IMR-90 (cell line): ENCODE results near the gene ARL8B. TPM values are rescaled to one million over a fixed set of nuclear protein-coding genes. Genes with fewer than 3 reads are reported as not detected.

Experiments
- ATAC-seq: fragments of 200-7000 bp; cut with Tn5 transposase; 2 replicates; pipeline ENCODE4 v1.9.1; 2020; ENCODE audit warnings: low read depth, mild to moderate bottlenecking, moderate library complexity
- BruUV-seq: library from RNA; stranded (reverse); fragments of 400-500 nt; replicated peaks from 2 replicates; lab custom pipeline; 2021; lab: Mats Ljungman, UMichigan
- CTCF ChIA-PET: fragments of 300-600 bp; formaldehyde crosslinking; extraction: SDS; loops from one replicate; lab custom pipeline; 2021; ENCODE audit warnings: antibody characterized with exemption; lab: Yijun Ruan, JAX
- POLR2A ChIA-PET: fragments of 300-600 bp; sonication (Branson Sonifier 250); formaldehyde crosslinking; loops from one replicate; lab custom pipeline; 2022; ENCODE audit warnings: antibody characterized with exemption; ENCODE audit not compliant: unreplicated experiment; lab: Charles Lee
- DNase-seq: peaks from one replicate; pipeline ENCODE4 v3.0.0; 2013
- H2AFZ ChIP-seq: replicated peaks from 2 replicates; pipeline ENCODE3; 2013; ENCODE audit warnings: low read length, mild to moderate bottlenecking; ENCODE audit not compliant: poor library complexity
- H2AK5ac ChIP-seq: 2 replicates; pipeline ENCODE4 v1.6.1; 2013; ENCODE audit warnings: low read depth, low read length, inconsistent platforms
- H2AK9ac ChIP-seq: replicated peaks from 2 replicates; pipeline ENCODE3; 2013; ENCODE audit warnings: mild to moderate bottlenecking, low read depth, low read length, moderate library complexity; ENCODE audit not compliant: poor library complexity
- H2BK120ac ChIP-seq: 2 replicates; pipeline ENCODE4 v1.6.1; 2013; ENCODE audit warnings: low read depth, low read length, inconsistent platforms
- H2BK15ac ChIP-seq: 3 replicates; pipeline ENCODE4 v1.6.1; 2013; ENCODE audit warnings: low read depth, low read length, inconsistent platforms
- H2BK20ac ChIP-seq: 2 replicates; pipeline ENCODE4 v1.6.1; 2013; ENCODE audit warnings: low read depth, mild to moderate bottlenecking, inconsistent platforms, low read length, moderate library complexity
- H2BK5ac ChIP-seq: 2 replicates; pipeline ENCODE4 v1.6.1; 2013; ENCODE audit warnings: mild to moderate bottlenecking, low read depth, low read length, inconsistent platforms; ENCODE audit not compliant: poor library complexity, severe bottlenecking
- H3K14ac ChIP-seq: replicated peaks from 2 replicates; pipeline ENCODE4 v1.6.1; 2013; ENCODE audit warnings: low read depth, low read length, inconsistent platforms
- H3K18ac ChIP-seq: 2 replicates; pipeline ENCODE4 v1.6.1; 2013; ENCODE audit warnings: low read depth, low read length, control low read depth
- H3K23ac ChIP-seq: 2 replicates; pipeline ENCODE4 v1.6.1; 2013; ENCODE audit warnings: low read depth, low read length, inconsistent platforms
- H3K27ac ChIP-seq: 2 replicates; pipeline ENCODE4 v1.5.1; 2013; ENCODE audit warnings: mild to moderate bottlenecking, control low read depth, low read length; ENCODE audit not compliant: insufficient read depth
- H3K27me3 ChIP-seq: 2 replicates; pipeline ENCODE4 v1.6.1; 2013; ENCODE audit warnings: low read length; ENCODE audit not compliant: control insufficient read depth, insufficient read depth
- H3K36me3 ChIP-seq: 2 replicates; pipeline ENCODE4 v1.6.1; 2013; ENCODE audit warnings: low read length, mixed read lengths; ENCODE audit not compliant: control insufficient read depth, insufficient read depth
- H3K4ac ChIP-seq: 2 replicates; pipeline ENCODE4 v1.6.1; 2013; ENCODE audit warnings: low read depth, low read length, inconsistent platforms
- H3K4me1 ChIP-seq: 2 replicates; pipeline ENCODE4 v1.6.1; 2013; ENCODE audit warnings: low read length, mixed read lengths; ENCODE audit not compliant: control insufficient read depth, insufficient read depth
- H3K4me2 ChIP-seq: 2 replicates; pipeline ENCODE4 v1.6.1; 2013; ENCODE audit warnings: low read depth, mild to moderate bottlenecking, control low read depth, low read length, moderate library complexity
- H3K4me3 ChIP-seq: 2 replicates; pipeline ENCODE4 v1.5.1; 2013; ENCODE audit warnings: low read depth, mild to moderate bottlenecking, control low read depth, low read length, moderate library complexity; ENCODE audit not compliant: insufficient read depth
- H3K56ac ChIP-seq: 2 replicates; pipeline ENCODE4 v1.6.1; 2013; ENCODE audit warnings: low read length, inconsistent platforms; ENCODE audit not compliant: insufficient read depth; ENCODE audit errors: extremely low read depth
- H3K79me1 ChIP-seq, 2 experiments: 2 replicates each; pipeline ENCODE4 v1.6.1; 2013; ENCODE audit warnings: low read length in 2 of 2, inconsistent platforms in 1 of 2, low read depth in 1 of 2
- H3K9ac ChIP-seq: 2 replicates; pipeline ENCODE4 v1.6.1; 2013; ENCODE audit warnings: low read depth, low read length, control low read depth
- H3K9me1 ChIP-seq: 2 replicates; pipeline ENCODE4 v1.6.1; 2013; ENCODE audit warnings: low read length, inconsistent platforms; ENCODE audit not compliant: insufficient read depth
- H3K9me3 ChIP-seq: 2 replicates; pipeline ENCODE4 v1.6.1; 2013; ENCODE audit warnings: low read length; ENCODE audit not compliant: control insufficient read depth, insufficient read depth
- H4K20me1 ChIP-seq: 2 replicates; pipeline ENCODE4 v1.6.1; 2013; ENCODE audit warnings: low read length, inconsistent platforms; ENCODE audit not compliant: insufficient read depth
- H4K5ac ChIP-seq: 2 replicates; pipeline ENCODE4 v1.6.1; 2013; ENCODE audit warnings: mild to moderate bottlenecking, low read depth, low read length, control low read depth
- H4K8ac ChIP-seq, 2 experiments: 2 replicates each; pipeline ENCODE4 v1.6.1; 2013; ENCODE audit warnings: low read depth in 2 of 2, low read length in 2 of 2, control low read depth in 1 of 2, inconsistent platforms in 1 of 2
- H4K91ac ChIP-seq: 2 replicates; pipeline ENCODE4 v1.6.1; 2013; ENCODE audit warnings: low read depth, low read length, inconsistent platforms; ENCODE audit not compliant: insufficient read depth
- BHLHE40 ChIP-seq: fragments of 150-350 bp; IDR thresholded peaks from 2 replicates; pipeline ENCODE4 v1.6.1; 2016; ENCODE audit warnings: mild to moderate bottlenecking, low read depth, low read length
- CEBPB ChIP-seq: IDR thresholded peaks from 2 replicates; pipeline ENCODE4 v1.6.1; 2012; ENCODE audit warnings: low read depth, low read length, improper control_type of control experiment
- CHD1 ChIP-seq: IDR thresholded peaks from 2 replicates; pipeline ENCODE4 v1.6.1; 2012; ENCODE audit warnings: low read depth, low read length, improper control_type of control experiment
- FOS ChIP-seq: fragments of 150-350 bp; IDR thresholded peaks from 2 replicates; pipeline ENCODE4 v1.6.1; 2016; ENCODE audit warnings: low read depth, low read length
- MAFK ChIP-seq: IDR thresholded peaks from 2 replicates; pipeline ENCODE4 v1.6.1; 2012; ENCODE audit warnings: low read depth, low read length, improper control_type of control experiment
- MAZ ChIP-seq: IDR thresholded peaks from 2 replicates; pipeline ENCODE4 v1.6.1; 2012; ENCODE audit warnings: low read depth, mild to moderate bottlenecking, low read length, improper control_type of control experiment, moderate library complexity, borderline replicate concordance
- MXI1 ChIP-seq: IDR thresholded peaks from 2 replicates; pipeline ENCODE4 v1.6.1; 2012; ENCODE audit warnings: low read depth, mild to moderate bottlenecking, low read length, moderate library complexity, borderline replicate concordance
- NFE2L2 ChIP-seq: fragments of 150-350 bp; IDR thresholded peaks from 2 replicates; pipeline ENCODE4 v1.6.1; 2016; ENCODE audit warnings: low read depth, mild to moderate bottlenecking, low read length
- POLR2A ChIP-seq: IDR thresholded peaks from 2 replicates; pipeline ENCODE4 v1.6.1; 2012; ENCODE audit warnings: mild to moderate bottlenecking, low read depth, low read length
- RAD21 ChIP-seq: IDR thresholded peaks from 2 replicates; pipeline ENCODE4 v1.6.1; 2012; ENCODE audit warnings: low read length, improper control_type of control experiment
- RCOR1 ChIP-seq: IDR thresholded peaks from 2 replicates; pipeline ENCODE4 v1.6.1; 2012; ENCODE audit warnings: mild to moderate bottlenecking, low read length, improper control_type of control experiment; ENCODE audit not compliant: insufficient replicate concordance
- RFX5 ChIP-seq: IDR thresholded peaks from 2 replicates; pipeline ENCODE4 v1.8.0; 2012; ENCODE audit warnings: low read depth, mild to moderate bottlenecking, low read length, moderate library complexity
- SMC3 ChIP-seq: fragments of 150-350 bp; IDR thresholded peaks from 2 replicates; pipeline ENCODE4 v1.6.1; 2016; ENCODE audit warnings: low read depth, mild to moderate bottlenecking, antibody characterized with exemption, low read length, moderate library complexity
- whole genome bisulfite sequencing, 2 experiments: methylation state at CpG; one replicate each; pipeline versions ENCODE4 v1.1.5 to v1.1.7; 2013; ENCODE audit warnings: missing lambda C conversion rate in 2 of 2; ENCODE audit not compliant: insufficient read length in 1 of 2; ENCODE audit errors: extremely low coverage in 2 of 2; 5-methylcytosine and 5-hydroxymethylcytosine counted together
- dilution Hi-C: fragments of 300-500 bp; cut with HindIII; formaldehyde crosslinking; loops from one replicate; pipeline ENCODE4 v1.14.3; 2018; ENCODE audit warnings: low sequenced_read_pairs; ENCODE audit not compliant: unreplicated experiment
- in situ Hi-C: fragments of 300-500 bp; cut with MboI; formaldehyde crosslinking; loops from 3 replicates; pipeline ENCODE4 v1.14.3; 2019; ENCODE audit warnings: low sequenced_read_pairs, inconsistent platforms, mixed read lengths
- intact Hi-C: fragments of 100-400 bp; cut with micrococcal nuclease; formaldehyde crosslinking; loops from 2 replicates; pipeline ENCODE4 v1.10.0; 2022
- polyA plus RNA-seq, 3 experiments: library from polyadenylated mRNA; depleted of rRNA; stranded (reverse); fragments of >200 nt; gene quantifications; 2 replicates each; pipeline ENCODE4 v1.2.3, GENCODE V29; 2012; ENCODE audit warnings: low replicate concordance in 1 of 3
- total RNA-seq: library from RNA; depleted of rRNA; stranded (reverse); fragments of >200 nt; gene quantifications from 2 replicates; pipeline ENCODE4 v1.2.3, GENCODE V29; 2012
- TF ChIP-seq, protein P1 (sequence below): fragments of 150-350 bp; IDR thresholded peaks from 2 replicates; pipeline ENCODE4 v1.6.1; 2016; ENCODE audit warnings: low read depth, mild to moderate bottlenecking, low read length, moderate library complexity, borderline replicate concordance
- TF ChIP-seq, protein P2 (sequence below): fragments of 150-350 bp; IDR thresholded peaks from 2 replicates; pipeline ENCODE4 v1.6.1; 2017; ENCODE audit warnings: mild to moderate bottlenecking, antibody characterized with exemption, low read length, low read depth
- TF ChIP-seq, protein P3 (sequence below): conservative IDR thresholded peaks from 2 replicates; pipeline ENCODE4 v1.5.1; 2012; ENCODE audit warnings: mild to moderate bottlenecking, low read depth, low read length, improper control_type of control experiment

Gene ARL8B
- total and polyA plus RNA-seq, 2 of the 4 experiments (the other 2 are of a cell fraction), result 32.3 to 47.0 TPM

DNA sequence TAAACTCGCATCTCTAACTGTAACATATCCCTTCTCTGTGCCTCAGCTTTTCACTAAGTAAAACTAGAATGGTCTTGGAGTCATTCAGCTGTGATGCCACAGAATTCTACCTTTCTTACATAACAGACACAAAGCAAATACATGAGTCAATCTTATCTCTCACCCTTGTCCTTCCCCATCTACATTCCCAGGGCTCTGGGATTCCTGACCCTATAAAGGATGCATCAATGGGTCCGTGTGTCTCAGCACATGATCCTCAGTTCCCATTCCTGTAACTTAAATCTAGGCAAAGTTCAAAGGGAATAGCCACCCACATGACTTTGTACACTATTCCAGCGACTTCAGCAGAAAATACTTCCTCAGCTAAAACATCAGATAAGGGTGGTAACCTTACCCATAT, 11.8 kb upstream of the ARL8B start:
- Histone ChIP-seq H3K27me3 (no peaks in the 10 kb centered on the region), H4K91ac (no peak overlapping the region), H3K79me1 (no peaks in the 10 kb centered on the region), H2BK120ac (no peak overlapping the region), H4K8ac (no peak overlapping the region), H3K18ac (no peak overlapping the region), H2BK5ac (no peak overlapping the region), H2AFZ (no peak overlapping the region), H3K14ac (no peak overlapping the region), H2AK9ac (no peak overlapping the region), H3K4me1 (no peaks in the 10 kb centered on the region), H2BK15ac (no peak overlapping the region), H3K9ac (no peak overlapping the region), H3K4me2 (no peak overlapping the region), H3K4me3 (no peak overlapping the region), H4K5ac (no peak overlapping the region), H3K9me1 (no peaks in the 10 kb centered on the region), H3K23ac (no peak overlapping the region), H2AK5ac (no peak overlapping the region), H3K4ac (no peak overlapping the region), H3K36me3 (no peaks in the 10 kb centered on the region), H3K27ac (no peak overlapping the region), H2BK20ac (no peak overlapping the region), H3K9me3 (no peaks in the 10 kb centered on the region), H3K56ac (no peak overlapping the region), H4K20me1 (no peaks in the 10 kb centered on the region)
- TF ChIP-seq MAZ (no peak), RFX5 (no peak), FOS (no peak), CEBPB (no peak), RAD21 (no peak), NFE2L2 (no peak), RCOR1 (no peak), BHLHE40 (no peak), MAFK (no peak), CHD1 (no peak), SMC3 (no peak), MXI1 (no peak), POLR2A (no peak)
- TF ChIP-seq, protein P1, sequence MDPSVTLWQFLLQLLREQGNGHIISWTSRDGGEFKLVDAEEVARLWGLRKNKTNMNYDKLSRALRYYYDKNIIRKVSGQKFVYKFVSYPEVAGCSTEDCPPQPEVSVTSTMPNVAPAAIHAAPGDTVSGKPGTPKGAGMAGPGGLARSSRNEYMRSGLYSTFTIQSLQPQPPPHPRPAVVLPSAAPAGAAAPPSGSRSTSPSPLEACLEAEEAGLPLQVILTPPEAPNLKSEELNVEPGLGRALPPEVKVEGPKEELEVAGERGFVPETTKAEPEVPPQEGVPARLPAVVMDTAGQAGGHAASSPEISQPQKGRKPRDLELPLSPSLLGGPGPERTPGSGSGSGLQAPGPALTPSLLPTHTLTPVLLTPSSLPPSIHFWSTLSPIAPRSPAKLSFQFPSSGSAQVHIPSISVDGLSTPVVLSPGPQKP, result no peak
- TF ChIP-seq, protein P2, sequence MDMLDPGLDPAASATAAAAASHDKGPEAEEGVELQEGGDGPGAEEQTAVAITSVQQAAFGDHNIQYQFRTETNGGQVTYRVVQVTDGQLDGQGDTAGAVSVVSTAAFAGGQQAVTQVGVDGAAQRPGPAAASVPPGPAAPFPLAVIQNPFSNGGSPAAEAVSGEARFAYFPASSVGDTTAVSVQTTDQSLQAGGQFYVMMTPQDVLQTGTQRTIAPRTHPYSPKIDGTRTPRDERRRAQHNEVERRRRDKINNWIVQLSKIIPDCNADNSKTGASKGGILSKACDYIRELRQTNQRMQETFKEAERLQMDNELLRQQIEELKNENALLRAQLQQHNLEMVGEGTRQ, result no peak
- TF ChIP-seq, protein P3, sequence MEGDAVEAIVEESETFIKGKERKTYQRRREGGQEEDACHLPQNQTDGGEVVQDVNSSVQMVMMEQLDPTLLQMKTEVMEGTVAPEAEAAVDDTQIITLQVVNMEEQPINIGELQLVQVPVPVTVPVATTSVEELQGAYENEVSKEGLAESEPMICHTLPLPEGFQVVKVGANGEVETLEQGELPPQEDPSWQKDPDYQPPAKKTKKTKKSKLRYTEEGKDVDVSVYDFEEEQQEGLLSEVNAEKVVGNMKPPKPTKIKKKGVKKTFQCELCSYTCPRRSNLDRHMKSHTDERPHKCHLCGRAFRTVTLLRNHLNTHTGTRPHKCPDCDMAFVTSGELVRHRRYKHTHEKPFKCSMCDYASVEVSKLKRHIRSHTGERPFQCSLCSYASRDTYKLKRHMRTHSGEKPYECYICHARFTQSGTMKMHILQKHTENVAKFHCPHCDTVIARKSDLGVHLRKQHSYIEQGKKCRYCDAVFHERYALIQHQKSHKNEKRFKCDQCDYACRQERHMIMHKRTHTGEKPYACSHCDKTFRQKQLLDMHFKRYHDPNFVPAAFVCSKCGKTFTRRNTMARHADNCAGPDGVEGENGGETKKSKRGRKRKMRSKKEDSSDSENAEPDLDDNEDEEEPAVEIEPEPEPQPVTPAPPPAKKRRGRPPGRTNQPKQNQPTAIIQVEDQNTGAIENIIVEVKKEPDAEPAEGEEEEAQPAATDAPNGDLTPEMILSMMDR, result no peak
- intact Hi-C loops, result no loop called here
- in situ Hi-C loops, result no loop called here
- BruUV-seq, result no TSS peak
- DNase-seq, result no peak
- POLR2A ChIA-PET, result no interaction called here
- WGBS, 2 experiments, result no CpG with 5 or more reads among the region's 3 CpGs
- no peak for ATAC-seq
- dilution Hi-C loops, result no loop called here
- CTCF ChIA-PET, result no interaction called here
